HepG2 (cell line): Measurements from ENCODE around the gene WDR54. TPM values are rescaled to one million over a fixed set of nuclear protein-coding genes. Genes with fewer than 3 reads are reported as not detected.

Source experiments
- ARID4A ChIP-seq: sonication (generic); formaldehyde crosslinking; IDR thresholded peaks from 2 replicates; pipeline ENCODE4 v1.5.0; 2020; ENCODE audit warnings: mild to moderate bottlenecking, missing genetic modification reagents, borderline replicate concordance
- CEBPZ ChIP-seq: IDR thresholded peaks from 2 replicates; pipeline ENCODE4 v1.6.1; 2012; ENCODE audit warnings: low read length, improper control_type of control experiment
- CHCHD3 ChIP-seq: sonication (generic); formaldehyde crosslinking; IDR thresholded peaks from 2 replicates; pipeline ENCODE4 v1.8.0; 2022; ENCODE audit warnings: mild to moderate bottlenecking, missing genetic modification reagents, moderate library complexity
- ETV6 ChIP-seq: sonication (generic); formaldehyde crosslinking; conservative IDR thresholded peaks from 2 replicates; pipeline ENCODE4 v1.4.0; 2020; ENCODE audit warnings: missing genetic modification reagents
- TFE3 ChIP-seq: IDR thresholded peaks from 2 replicates; pipeline ENCODE4 v1.6.1; 2016
- ZNF292 ChIP-seq: sonication (generic); formaldehyde crosslinking; IDR thresholded peaks from 2 replicates; pipeline ENCODE4 v1.8.1; 2022; ENCODE audit warnings: mild to moderate bottlenecking, low read depth, missing genetic modification reagents, borderline replicate concordance
- ZNF510 ChIP-seq: sonication (generic); formaldehyde crosslinking; IDR thresholded peaks from 2 replicates; pipeline ENCODE4 v1.4.0; 2020; ENCODE audit warnings: low read depth, mild to moderate bottlenecking, missing genetic modification reagents
- ZNF550 ChIP-seq: sonication (generic); formaldehyde crosslinking; IDR thresholded peaks from 2 replicates; pipeline ENCODE4 v1.4.0; 2020; ENCODE audit warnings: mild to moderate bottlenecking, missing genetic modification reagents, borderline replicate concordance
- ZNF646 ChIP-seq: sonication (generic); formaldehyde crosslinking; IDR thresholded peaks from 2 replicates; pipeline ENCODE4 v1.9.0; 2021; ENCODE audit warnings: mild to moderate bottlenecking, missing genetic modification reagents
- ZNF672 ChIP-seq: sonication (generic); formaldehyde crosslinking; IDR thresholded peaks from 2 replicates; pipeline ENCODE4 v1.8.1; 2022; ENCODE audit warnings: missing genetic modification reagents
- ZNF788 ChIP-seq: sonication (generic); formaldehyde crosslinking; IDR thresholded peaks from 2 replicates; pipeline ENCODE4 v1.5.0; 2020; ENCODE audit warnings: mild to moderate bottlenecking, missing genetic modification reagents, borderline replicate concordance
- ZSCAN25 ChIP-seq: sonication (generic); formaldehyde crosslinking; IDR thresholded peaks from 2 replicates; pipeline ENCODE4 v1.8.0; 2022; ENCODE audit warnings: mild to moderate bottlenecking, missing genetic modification reagents
- polyA plus RNA-seq, 8 experiments: library from polyadenylated mRNA; depleted of rRNA in 3 of 8; stranded (reverse) in 7 of 8; unstranded in 1 of 8; fragments of >200 nt; fragmentation: Illumina TruSeq in 4 of 8; extraction: Trizol in 4 of 8; gene quantifications; 2 replicates each; pipeline versions ENCODE4 v1.2.1 to v1.2.3, GENCODE V29; 2011 to 2016; ENCODE audit warnings: low read depth in 4 of 8, missing spikeins in 1 of 8, mixed read lengths in 1 of 8; ENCODE audit not compliant: insufficient read depth in 1 of 8
- total RNA-seq, 5 experiments: library from RNA; depleted of rRNA; stranded (reverse); fragments of >200 nt; fragmentation: Illumina TruSeq; extraction: Trizol; gene quantifications; 2 replicates each; pipeline ENCODE4 v1.2.3, GENCODE V29; 2016; ENCODE audit warnings: low read depth in 1 of 5

The WDR54 gene
- total and polyA plus RNA-seq, 2 of the 13 experiments (the other 11 are each of a cell fraction or from before 2014, with no cell fraction given) = 2.0 to 17.3 TPM

- TF ChIP-seq CEBPZ (no peak), TFE3 (CRISPR knock-in tag) (peak; percentile 77), ZNF550 (CRISPR knock-in tag) (peak; percentile 18), CHCHD3 (CRISPR knock-in tag) (peak; percentile 72; the same call in 1 of the 2 replicates), ZNF788 (CRISPR knock-in tag) (peak; percentile 98), ZNF646 (CRISPR knock-in tag) (no peak), ETV6 (CRISPR knock-in tag) (peak; percentile 95), ZSCAN25 (CRISPR knock-in tag) (peak; percentile 87), ZNF292 (CRISPR knock-in tag) (peak; percentile 69), ZNF672 (CRISPR knock-in tag) (no peak), ARID4A (CRISPR knock-in tag) (peak; percentile 99), ZNF510 (CRISPR knock-in tag) (peak; percentile 89)
Measured at GRCh38 chr2:74472086-74472944, 50.8 kb downstream of the WDR54 start, which contains the start of gene MRPL53 (continued).
